OCI-LY3 (cell line): ENCODE results near the gene XAGE1A.
"Not testable (repeated sequence)": the region's sequence is repeated elsewhere in the genome, so short reads cannot be mapped to it uniquely, and the experiment has no call there.

Experiments used
- H2AFZ ChIP-seq: fragments of 200-600, 300-600 bp; shearing (Covaris generic); 2 replicates; pipeline ENCODE4 v1.6.0; 2014; ENCODE audit warnings: antibody characterized with exemption, low read depth, low read length
- H3K27ac ChIP-seq: fragments of 200-600, 300-600 bp; sonication (generic); 2 replicates; pipeline ENCODE4 v1.5.1; 2014; ENCODE audit warnings: mild to moderate bottlenecking, low read length, moderate library complexity, mixed read lengths
- H3K27me3 ChIP-seq: fragments of 200-600, 300-600 bp; sonication (generic); 2 replicates; pipeline ENCODE4 v1.6.1; 2014; ENCODE audit warnings: low read depth, low read length, mixed read lengths
- H3K36me3 ChIP-seq: fragments of 200-600, 300-600 bp; sonication (generic); replicated peaks from 2 replicates; pipeline ENCODE3; 2014; ENCODE audit warnings: low read depth, low read length, mixed read lengths
- H3K4me1 ChIP-seq: fragments of 300-600, 200-600 bp; sonication (generic); 2 replicates; pipeline ENCODE4 v1.6.1; 2014; ENCODE audit warnings: low read length, mixed read lengths
- H3K4me2 ChIP-seq: fragments of 200-600, 300-600 bp; sonication (generic); 2 replicates; pipeline ENCODE4 v1.6.1; 2014; ENCODE audit warnings: low read length, mixed read lengths
- H3K4me3 ChIP-seq: fragments of 300-600, 200-600 bp; sonication (generic); 2 replicates; pipeline ENCODE4 v1.5.1; 2014; ENCODE audit warnings: antibody characterized with exemption, mild to moderate bottlenecking, low read length, moderate library complexity
- H3K79me2 ChIP-seq: fragments of 300-600, 200-600 bp; shearing (Covaris generic); 2 replicates; pipeline ENCODE4 v1.6.1; 2014; ENCODE audit warnings: mild to moderate bottlenecking, low read length, mixed read lengths
- H3K9ac ChIP-seq: fragments of 300-600, 200-600 bp; shearing (Covaris generic); 2 replicates; pipeline ENCODE4 v1.6.0; 2014; ENCODE audit warnings: mild to moderate bottlenecking, low read length, moderate library complexity
- H3K9me3 ChIP-seq: fragments of 200-600, 300-600 bp; shearing (Covaris generic); 2 replicates; pipeline ENCODE4 v1.6.1; 2014; ENCODE audit warnings: low read length, mixed read lengths; ENCODE audit not compliant: insufficient read depth
- H4K20me1 ChIP-seq: fragments of 200-600, 300-600 bp; sonication (generic); 2 replicates; pipeline ENCODE4 v1.6.1; 2016; ENCODE audit warnings: low read length, mixed read lengths; ENCODE audit not compliant: insufficient read depth
- CTCF ChIP-seq: fragments of 200-600, 300-600 bp; sonication (generic); IDR thresholded peaks from 2 replicates; pipeline ENCODE4 v1.5.1; 2014; ENCODE audit warnings: antibody characterized with exemption, low read length, low read depth
- EZH2phosphoT487 ChIP-seq: fragments of 200-600 bp; shearing (Covaris generic); IDR thresholded peaks from 2 replicates; pipeline ENCODE4 v1.6.1; 2018; ENCODE audit warnings: antibody characterized with exemption, mixed run types, low read depth

Gene XAGE1A

DNA sequence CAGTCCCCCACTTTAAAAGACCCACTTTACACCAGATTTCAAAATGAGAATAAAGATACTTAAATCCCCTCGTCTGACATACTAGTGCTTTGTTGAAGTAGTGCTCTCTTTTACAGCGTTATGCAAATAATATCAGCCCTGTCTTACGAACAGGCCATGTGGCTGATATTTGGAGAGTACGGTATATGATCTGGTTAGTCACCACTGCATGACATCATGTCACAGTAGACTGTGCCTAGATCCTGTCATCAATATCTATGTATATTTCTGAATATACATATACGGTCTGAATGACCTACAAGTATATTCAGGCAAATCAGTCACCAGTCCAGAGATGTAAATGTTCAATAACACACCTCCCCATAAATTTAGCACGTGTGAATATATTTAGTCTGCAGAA is 46.7 kb downstream of the XAGE1A start:
- Histone ChIP-seq H3K79me2 (no peaks in the 10 kb centered on the region), H3K27me3 (no peaks in the 10 kb centered on the region), H2AFZ (no peak overlapping the region), H3K27ac (no peak overlapping the region), H3K4me3 (no peak overlapping the region), H3K9me3 (no peaks in the 10 kb centered on the region), H3K36me3 (no peaks in the 10 kb centered on the region), H3K4me2 (no peak overlapping the region), H3K4me1 (no peaks in the 10 kb centered on the region), H4K20me1 (no peaks in the 10 kb centered on the region), H3K9ac (no peak overlapping the region)
- TF ChIP-seq EZH2phosphoT487 (no peak), CTCF (no peak)

DNA sequence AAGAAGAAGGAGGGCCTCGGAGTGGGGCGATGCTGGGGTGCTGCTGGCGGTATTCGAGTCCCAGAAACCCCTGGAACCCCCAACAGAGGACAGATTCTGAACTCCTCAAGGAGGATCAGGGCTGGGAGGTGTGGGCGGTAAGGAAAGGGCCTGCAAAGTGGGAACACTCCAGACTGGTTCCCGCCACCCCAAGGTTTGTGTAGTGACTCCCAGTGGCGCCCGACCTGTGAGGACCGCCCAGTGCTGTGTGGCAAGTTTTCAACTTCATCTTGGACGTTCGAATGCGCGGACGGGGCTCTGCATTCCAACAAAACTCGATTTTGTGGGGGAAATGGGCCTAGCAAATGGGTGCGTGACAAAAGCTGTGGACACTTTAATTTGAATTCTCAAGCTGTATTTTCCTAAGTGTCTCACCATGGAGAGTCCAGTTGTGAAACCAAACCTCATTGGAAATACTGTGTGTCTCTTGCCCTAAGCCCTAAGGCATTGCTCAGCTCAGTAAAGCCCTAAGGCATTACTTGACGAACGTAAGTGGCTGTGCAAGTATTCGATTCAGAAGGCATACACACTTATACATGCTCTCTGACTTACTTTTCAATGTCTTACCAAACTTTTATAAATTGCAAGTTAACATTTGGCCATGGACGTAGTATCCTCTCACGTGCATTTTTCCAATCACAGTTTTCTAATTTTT is 48.7 kb downstream of the XAGE1A start:
- Histone ChIP-seq H3K9ac (no peak overlapping the region), H3K4me2 (no peak overlapping the region), H4K20me1 (no peaks in the 10 kb centered on the region), H3K4me1 (no peaks in the 10 kb centered on the region), H3K36me3 (no peaks in the 10 kb centered on the region), H3K27me3 (no peaks in the 10 kb centered on the region), H3K4me3 (no peak overlapping the region), H2AFZ (no peak overlapping the region), H3K27ac (no peak overlapping the region), H3K79me2 (no peaks in the 10 kb centered on the region), H3K9me3 (no peaks in the 10 kb centered on the region)
- no peak for TF ChIP-seq EZH2phosphoT487
- no peak for TF ChIP-seq CTCF

- not testable (repeated sequence) for H3K4me2 ChIP-seq, H3K9me3 ChIP-seq, H3K27ac ChIP-seq, H3K79me2 ChIP-seq, H3K4me1 ChIP-seq, H3K9ac ChIP-seq, H2AFZ ChIP-seq, H3K4me3 ChIP-seq, H4K20me1 ChIP-seq, H3K36me3 ChIP-seq, H3K27me3 ChIP-seq
Observed at GRCh38 chrX:52548769-52549168, 53.2 kb downstream of the XAGE1A start.
